IMR-90 (cell line): ENCODE data around the gene LPAR5. TPM values are rescaled to one million over a fixed set of nuclear protein-coding genes. Genes with fewer than 3 reads are reported as not detected.

ENCODE experiments used
- ATAC-seq: fragments of 200-7000 bp; cut with Tn5 transposase; 2 replicates; pipeline ENCODE4 v1.9.1; 2020; ENCODE audit warnings: low read depth, mild to moderate bottlenecking, moderate library complexity
- BruUV-seq: library from RNA; stranded (reverse); fragments of 400-500 nt; replicated peaks from 2 replicates; lab custom pipeline; 2021; lab: Mats Ljungman, UMichigan
- CTCF ChIA-PET: fragments of 300-600 bp; formaldehyde crosslinking; extraction: SDS; loops from one replicate; lab custom pipeline; 2021; ENCODE audit warnings: antibody characterized with exemption; lab: Yijun Ruan, JAX
- POLR2A ChIA-PET: fragments of 300-600 bp; sonication (Branson Sonifier 250); formaldehyde crosslinking; loops from one replicate; lab custom pipeline; 2022; ENCODE audit warnings: antibody characterized with exemption; ENCODE audit not compliant: unreplicated experiment; lab: Charles Lee
- DNase-seq: peaks from one replicate; pipeline ENCODE4 v3.0.0; 2013
- H2AFZ ChIP-seq: replicated peaks from 2 replicates; pipeline ENCODE3; 2013; ENCODE audit warnings: low read length, mild to moderate bottlenecking; ENCODE audit not compliant: poor library complexity
- H2AK5ac ChIP-seq: 2 replicates; pipeline ENCODE4 v1.6.1; 2013; ENCODE audit warnings: low read depth, low read length, inconsistent platforms
- H2AK9ac ChIP-seq: replicated peaks from 2 replicates; pipeline ENCODE3; 2013; ENCODE audit warnings: mild to moderate bottlenecking, low read depth, low read length, moderate library complexity; ENCODE audit not compliant: poor library complexity
- H2BK120ac ChIP-seq: 2 replicates; pipeline ENCODE4 v1.6.1; 2013; ENCODE audit warnings: low read depth, low read length, inconsistent platforms
- H2BK15ac ChIP-seq: 3 replicates; pipeline ENCODE4 v1.6.1; 2013; ENCODE audit warnings: low read depth, low read length, inconsistent platforms
- H2BK20ac ChIP-seq: 2 replicates; pipeline ENCODE4 v1.6.1; 2013; ENCODE audit warnings: low read depth, mild to moderate bottlenecking, inconsistent platforms, low read length, moderate library complexity
- H2BK5ac ChIP-seq: 2 replicates; pipeline ENCODE4 v1.6.1; 2013; ENCODE audit warnings: mild to moderate bottlenecking, low read depth, low read length, inconsistent platforms; ENCODE audit not compliant: poor library complexity, severe bottlenecking
- H3K14ac ChIP-seq: replicated peaks from 2 replicates; pipeline ENCODE4 v1.6.1; 2013; ENCODE audit warnings: low read depth, low read length, inconsistent platforms
- H3K18ac ChIP-seq: 2 replicates; pipeline ENCODE4 v1.6.1; 2013; ENCODE audit warnings: low read depth, low read length, control low read depth
- H3K23ac ChIP-seq: 2 replicates; pipeline ENCODE4 v1.6.1; 2013; ENCODE audit warnings: low read depth, low read length, inconsistent platforms
- H3K27ac ChIP-seq: 2 replicates; pipeline ENCODE4 v1.5.1; 2013; ENCODE audit warnings: mild to moderate bottlenecking, control low read depth, low read length; ENCODE audit not compliant: insufficient read depth
- H3K27me3 ChIP-seq: 2 replicates; pipeline ENCODE4 v1.6.1; 2013; ENCODE audit warnings: low read length; ENCODE audit not compliant: control insufficient read depth, insufficient read depth
- H3K36me3 ChIP-seq: 2 replicates; pipeline ENCODE4 v1.6.1; 2013; ENCODE audit warnings: low read length, mixed read lengths; ENCODE audit not compliant: control insufficient read depth, insufficient read depth
- H3K4ac ChIP-seq: 2 replicates; pipeline ENCODE4 v1.6.1; 2013; ENCODE audit warnings: low read depth, low read length, inconsistent platforms
- H3K4me1 ChIP-seq: 2 replicates; pipeline ENCODE4 v1.6.1; 2013; ENCODE audit warnings: low read length, mixed read lengths; ENCODE audit not compliant: control insufficient read depth, insufficient read depth
- H3K4me2 ChIP-seq: 2 replicates; pipeline ENCODE4 v1.6.1; 2013; ENCODE audit warnings: low read depth, mild to moderate bottlenecking, control low read depth, low read length, moderate library complexity
- H3K4me3 ChIP-seq: 2 replicates; pipeline ENCODE4 v1.5.1; 2013; ENCODE audit warnings: low read depth, mild to moderate bottlenecking, control low read depth, low read length, moderate library complexity; ENCODE audit not compliant: insufficient read depth
- H3K56ac ChIP-seq: 2 replicates; pipeline ENCODE4 v1.6.1; 2013; ENCODE audit warnings: low read length, inconsistent platforms; ENCODE audit not compliant: insufficient read depth; ENCODE audit errors: extremely low read depth
- H3K79me1 ChIP-seq, 2 experiments: 2 replicates each; pipeline ENCODE4 v1.6.1; 2013; ENCODE audit warnings: low read length in 2 of 2, inconsistent platforms in 1 of 2, low read depth in 1 of 2
- H3K9ac ChIP-seq: 2 replicates; pipeline ENCODE4 v1.6.1; 2013; ENCODE audit warnings: low read depth, low read length, control low read depth
- H3K9me1 ChIP-seq: 2 replicates; pipeline ENCODE4 v1.6.1; 2013; ENCODE audit warnings: low read length, inconsistent platforms; ENCODE audit not compliant: insufficient read depth
- H3K9me3 ChIP-seq: 2 replicates; pipeline ENCODE4 v1.6.1; 2013; ENCODE audit warnings: low read length; ENCODE audit not compliant: control insufficient read depth, insufficient read depth
- H4K20me1 ChIP-seq: 2 replicates; pipeline ENCODE4 v1.6.1; 2013; ENCODE audit warnings: low read length, inconsistent platforms; ENCODE audit not compliant: insufficient read depth
- H4K5ac ChIP-seq: 2 replicates; pipeline ENCODE4 v1.6.1; 2013; ENCODE audit warnings: mild to moderate bottlenecking, low read depth, low read length, control low read depth
- H4K8ac ChIP-seq, 2 experiments: 2 replicates each; pipeline ENCODE4 v1.6.1; 2013; ENCODE audit warnings: low read depth in 2 of 2, low read length in 2 of 2, control low read depth in 1 of 2, inconsistent platforms in 1 of 2
- H4K91ac ChIP-seq: 2 replicates; pipeline ENCODE4 v1.6.1; 2013; ENCODE audit warnings: low read depth, low read length, inconsistent platforms; ENCODE audit not compliant: insufficient read depth
- CEBPB ChIP-seq: IDR thresholded peaks from 2 replicates; pipeline ENCODE4 v1.6.1; 2012; ENCODE audit warnings: low read depth, low read length, improper control_type of control experiment
- MXI1 ChIP-seq: IDR thresholded peaks from 2 replicates; pipeline ENCODE4 v1.6.1; 2012; ENCODE audit warnings: low read depth, mild to moderate bottlenecking, low read length, moderate library complexity, borderline replicate concordance
- NFE2L2 ChIP-seq: fragments of 150-350 bp; IDR thresholded peaks from 2 replicates; pipeline ENCODE4 v1.6.1; 2016; ENCODE audit warnings: low read depth, mild to moderate bottlenecking, low read length
- RAD21 ChIP-seq: IDR thresholded peaks from 2 replicates; pipeline ENCODE4 v1.6.1; 2012; ENCODE audit warnings: low read length, improper control_type of control experiment
- RFX5 ChIP-seq: IDR thresholded peaks from 2 replicates; pipeline ENCODE4 v1.8.0; 2012; ENCODE audit warnings: low read depth, mild to moderate bottlenecking, low read length, moderate library complexity
- SMC3 ChIP-seq: fragments of 150-350 bp; IDR thresholded peaks from 2 replicates; pipeline ENCODE4 v1.6.1; 2016; ENCODE audit warnings: low read depth, mild to moderate bottlenecking, antibody characterized with exemption, low read length, moderate library complexity
- USF2 ChIP-seq: fragments of 150-350 bp; IDR thresholded peaks from 2 replicates; pipeline ENCODE4 v1.6.1; 2017; ENCODE audit warnings: mild to moderate bottlenecking, antibody characterized with exemption, low read length, low read depth
- WGBS, 2 experiments: methylation state at CpG; one replicate each; pipeline versions ENCODE4 v1.1.5 to v1.1.7; 2013; ENCODE audit warnings: missing lambda C conversion rate in 2 of 2; ENCODE audit not compliant: insufficient read length in 1 of 2; ENCODE audit errors: extremely low coverage in 2 of 2; 5-methylcytosine and 5-hydroxymethylcytosine counted together
- dilution Hi-C: fragments of 300-500 bp; cut with HindIII; formaldehyde crosslinking; loops from one replicate; pipeline ENCODE4 v1.14.3; 2018; ENCODE audit warnings: low sequenced_read_pairs; ENCODE audit not compliant: unreplicated experiment
- in situ Hi-C: fragments of 300-500 bp; cut with MboI; formaldehyde crosslinking; loops from 3 replicates; pipeline ENCODE4 v1.14.3; 2019; ENCODE audit warnings: low sequenced_read_pairs, inconsistent platforms, mixed read lengths
- intact Hi-C: fragments of 100-400 bp; cut with micrococcal nuclease; formaldehyde crosslinking; loops from 2 replicates; pipeline ENCODE4 v1.10.0; 2022
- polyA plus RNA-seq, 3 experiments: library from polyadenylated mRNA; depleted of rRNA; stranded (reverse); fragments of >200 nt; gene quantifications; 2 replicates each; pipeline ENCODE4 v1.2.3, GENCODE V29; 2012; ENCODE audit warnings: low replicate concordance in 1 of 3
- total RNA-seq: library from RNA; depleted of rRNA; stranded (reverse); fragments of >200 nt; gene quantifications from 2 replicates; pipeline ENCODE4 v1.2.3, GENCODE V29; 2012
- TF ChIP-seq, protein P1 (sequence below): conservative IDR thresholded peaks from 2 replicates; pipeline ENCODE4 v1.5.1; 2012; ENCODE audit warnings: mild to moderate bottlenecking, low read depth, low read length, improper control_type of control experiment

LPAR5 gene
- total and polyA plus RNA-seq, 2 of the 4 experiments (the other 2 are of a cell fraction) = not detected

- TF ChIP-seq RFX5 (no peak), NFE2L2 (no peak)
These were observed at the start of gene LPAR5 (continued) for GRCh38 chr12:6635856-6636531.

- H4K8ac ChIP-seq = no peak overlapping the region; a peak in 1 of 4 replicates
- peak; percentile 16 for DNase-seq
- H3K9me1 ChIP-seq = no peaks in the 10 kb centered on the region
- intact Hi-C loops = loop anchor here (5.0 to 10.0 kb wide), 2 partner anchors 130 to 143 kb away; partner anchors contain the start of genes IFFO1 and P3H3
- H3K4ac ChIP-seq = no peak overlapping the region
- H3K4me3 ChIP-seq = no peak overlapping the region
- H2BK5ac ChIP-seq = no peak overlapping the region
- H2AK9ac ChIP-seq = no peak overlapping the region
- no peak overlapping the region for H3K4me2 ChIP-seq
- in situ Hi-C loops = loop anchor here (10.0 kb wide), 1 partner anchor 110 kb away; no protein-coding TSS in a partner anchor
- dilution Hi-C loops = no loop called here
- POLR2A ChIA-PET = no interaction called here
- H3K4me1 ChIP-seq = peaks cover 3% of the 10 kb centered on the region
- no peak overlapping the region for H2AK5ac ChIP-seq
- peaks cover 15 to 63% of the 10 kb centered on the region in 2 experiments for H3K79me1 ChIP-seq
- H2BK15ac ChIP-seq = no peak overlapping the region
- peaks cover 11% of the 10 kb centered on the region for H3K36me3 ChIP-seq
- H2AFZ ChIP-seq = no peak overlapping the region
- no TSS peak for BruUV-seq
- no peaks in the 10 kb centered on the region for H3K27me3 ChIP-seq
- no peak overlapping the region for H2BK20ac ChIP-seq
- H4K91ac ChIP-seq = no peak overlapping the region
- TF ChIP-seq SMC3 (0 out of 2 replicates have a peak, but pooled peaks have one; percentile 20), USF2 (no peak), RAD21 (peak; percentile 42), MXI1 (no peak), CEBPB (peak; percentile 28; the same call in 1 of the 2 replicates)
- TF ChIP-seq, protein P1, sequence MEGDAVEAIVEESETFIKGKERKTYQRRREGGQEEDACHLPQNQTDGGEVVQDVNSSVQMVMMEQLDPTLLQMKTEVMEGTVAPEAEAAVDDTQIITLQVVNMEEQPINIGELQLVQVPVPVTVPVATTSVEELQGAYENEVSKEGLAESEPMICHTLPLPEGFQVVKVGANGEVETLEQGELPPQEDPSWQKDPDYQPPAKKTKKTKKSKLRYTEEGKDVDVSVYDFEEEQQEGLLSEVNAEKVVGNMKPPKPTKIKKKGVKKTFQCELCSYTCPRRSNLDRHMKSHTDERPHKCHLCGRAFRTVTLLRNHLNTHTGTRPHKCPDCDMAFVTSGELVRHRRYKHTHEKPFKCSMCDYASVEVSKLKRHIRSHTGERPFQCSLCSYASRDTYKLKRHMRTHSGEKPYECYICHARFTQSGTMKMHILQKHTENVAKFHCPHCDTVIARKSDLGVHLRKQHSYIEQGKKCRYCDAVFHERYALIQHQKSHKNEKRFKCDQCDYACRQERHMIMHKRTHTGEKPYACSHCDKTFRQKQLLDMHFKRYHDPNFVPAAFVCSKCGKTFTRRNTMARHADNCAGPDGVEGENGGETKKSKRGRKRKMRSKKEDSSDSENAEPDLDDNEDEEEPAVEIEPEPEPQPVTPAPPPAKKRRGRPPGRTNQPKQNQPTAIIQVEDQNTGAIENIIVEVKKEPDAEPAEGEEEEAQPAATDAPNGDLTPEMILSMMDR = peak; percentile 48
- H3K56ac ChIP-seq = no peak overlapping the region
- H3K14ac ChIP-seq = no peak overlapping the region
- CTCF ChIA-PET = interaction anchor here (0.9 to 1.0 kb wide), 3 partner anchors 15 to 66 kb away, joined by 3 read pairs; no protein-coding TSS in a partner anchor
- no peak overlapping the region for H3K9ac ChIP-seq
- H2BK120ac ChIP-seq = no peak overlapping the region
- H3K18ac ChIP-seq = no peak overlapping the region
- no peaks in the 10 kb centered on the region for H3K9me3 ChIP-seq
- no peak for ATAC-seq
- H4K5ac ChIP-seq = no peak overlapping the region
- no peak overlapping the region for H3K23ac ChIP-seq
- no CpG with 5 or more reads among the region's 6 CpGs for WGBS, 2 experiments
- peaks cover 36% of the 10 kb centered on the region; the same call in 1 of the 2 replicates for H4K20me1 ChIP-seq
- no peak overlapping the region for H3K27ac ChIP-seq
These were observed 48.9 kb upstream of the LPAR5 start for GRCh38 chr12:6684609-6685008.
